HCT116 (cell line): ENCODE results near the gene RASGEF1C. TPM values are rescaled to one million over a fixed set of nuclear protein-coding genes. Genes with fewer than 3 reads are reported as not detected.

Experiments
- ATAC-seq: fragments of 200-7000 bp; cut with Tn5 transposase; 2 replicates; pipeline ENCODE4 v1.9.1; 2020; ENCODE audit warnings: mild to moderate bottlenecking, moderate library complexity
- BruUV-seq: library from RNA; stranded (reverse); fragments of 400-500 nt; replicated peaks from 2 replicates; lab custom pipeline; 2021; lab: Mats Ljungman, UMichigan
- CTCF ChIA-PET: fragments of 300-600 bp; sonication (Branson Sonifier 250); formaldehyde crosslinking; loops from one replicate; lab custom pipeline; 2021; ENCODE audit warnings: antibody characterized with exemption; lab: Charles Lee
- POLR2A ChIA-PET: fragments of 300-600, 350-600 bp; sonication (Branson Sonifier 250); formaldehyde crosslinking; loops from one replicate; lab custom pipeline; 2021; ENCODE audit warnings: antibody characterized with exemption; lab: Charles Lee
- RAD21 ChIA-PET, 2 experiments: fragments of 300-600 bp; sonication (Branson Sonifier 250); formaldehyde crosslinking; loops; one replicate each; lab custom pipeline; 2023; ENCODE audit warnings: low total read pairs in 2 of 2; ENCODE audit not compliant: uncharacterized antibody in 2 of 2, unreplicated experiment in 2 of 2, low non-redundant PET in 1 of 2; lab: Charles Lee
- DNase-seq: peaks from one replicate; pipeline ENCODE4 v3.0.0-alpha.2; 2010; ENCODE audit warnings: low read depth, low spot score
- H2AFZ ChIP-seq: fragments of 200-600 bp; shearing (Covaris generic), sonication (generic); 2 replicates; pipeline ENCODE4 v1.6.1; 2017; ENCODE audit warnings: low read depth, mixed run types, mixed read lengths, antibody characterized with exemption, low read length; ENCODE audit not compliant: poor library complexity, severe bottlenecking
- H3K27ac ChIP-seq: 2 replicates; pipeline ENCODE4 v1.5.1; 2012; ENCODE audit warnings: low read depth, low read length
- H3K27me3 ChIP-seq: fragments of 200-600 bp; sonication (generic); 2 replicates; pipeline ENCODE4 v1.6.1; 2016; ENCODE audit warnings: mixed run types, low read length, mixed read lengths; ENCODE audit not compliant: insufficient read depth
- H3K36me3 ChIP-seq, 2 experiments: fragments of 200-500 bp in 1 of 2; fragments of 200-600 bp in 1 of 2; sonication (Bioruptor generic) in 1 of 2; sonication (generic) in 1 of 2; 2 replicates each; pipeline versions ENCODE4 v1.5.1 to v1.6.1; 2014 to 2016; ENCODE audit warnings: low read length in 2 of 2, inconsistent platforms in 1 of 2, mixed read lengths in 1 of 2, mixed run types in 1 of 2; ENCODE audit not compliant: insufficient read depth in 2 of 2, control insufficient read depth in 1 of 2
- H3K4me1 ChIP-seq, 2 experiments: fragments of 200-600 bp in 1 of 2; sonication (generic) in 1 of 2; 2 replicates each; pipeline versions ENCODE4 v1.5.1 to v1.6.1; 2012 to 2017; ENCODE audit warnings: low read length in 2 of 2, inconsistent platforms in 1 of 2, mild to moderate bottlenecking in 1 of 2, mixed read lengths in 1 of 2, mixed run types in 1 of 2, moderate library complexity in 1 of 2; ENCODE audit not compliant: insufficient read depth in 2 of 2, control insufficient read depth in 1 of 2
- H3K4me2 ChIP-seq: fragments of 200-600 bp; sonication (generic); 2 replicates; pipeline ENCODE4 v1.6.1; 2017; ENCODE audit warnings: mixed run types, low read length, mixed read lengths
- H3K4me3 ChIP-seq, 2 experiments: fragments of 200-600 bp in 1 of 2; sonication (generic) in 1 of 2; replicated peaks in 1 of 2; 2 replicates each; pipeline ENCODE4 v1.5.1; 2011 to 2016; ENCODE audit warnings: low read length in 2 of 2, control low read depth in 1 of 2, low read depth in 1 of 2, mild to moderate bottlenecking in 1 of 2, mixed read lengths in 1 of 2, mixed run types in 1 of 2
- H3K79me2 ChIP-seq: fragments of 200-600 bp; sonication (generic); 2 replicates; pipeline ENCODE4 v1.6.1; 2017; ENCODE audit warnings: mild to moderate bottlenecking, mixed run types, low read length, moderate library complexity, mixed read lengths; ENCODE audit not compliant: insufficient read depth
- H3K9ac ChIP-seq: fragments of 200-600 bp; sonication (generic); 2 replicates; pipeline ENCODE4 v1.6.1; 2016; ENCODE audit warnings: low read length, mixed read lengths
- H3K9me2 ChIP-seq: fragments of 200-600 bp; sonication (generic), shearing (Covaris generic); 2 replicates; pipeline ENCODE4 v1.6.1; 2017; ENCODE audit warnings: mixed run types, mild to moderate bottlenecking, moderate library complexity; ENCODE audit not compliant: insufficient read depth
- H3K9me3 ChIP-seq, 2 experiments: fragments of 200-500 bp in 1 of 2; fragments of 200-600 bp in 1 of 2; sonication (Bioruptor generic) in 1 of 2; sonication (generic) in 1 of 2; 2 replicates each; pipeline ENCODE4 v1.6.1; 2014 to 2017; ENCODE audit warnings: low read length in 2 of 2, mixed read lengths in 2 of 2, inconsistent platforms in 1 of 2, low read depth in 1 of 2, mild to moderate bottlenecking in 1 of 2, mixed run types in 1 of 2, moderate library complexity in 1 of 2; ENCODE audit not compliant: control insufficient read depth in 1 of 2, insufficient read depth in 1 of 2
- H4K20me1 ChIP-seq: fragments of 200-600 bp; sonication (generic), shearing (Covaris generic); 2 replicates; pipeline ENCODE4 v1.6.1; 2017; ENCODE audit warnings: mixed run types, mild to moderate bottlenecking, moderate library complexity; ENCODE audit not compliant: insufficient read depth
- ATF3 ChIP-seq: IDR thresholded peaks from 2 replicates; pipeline ENCODE4 v1.6.1; 2012
- CBX3 ChIP-seq: IDR thresholded peaks from 2 replicates; pipeline ENCODE4 v1.6.1; 2012; ENCODE audit warnings: low read depth
- EGR1 ChIP-seq: IDR thresholded peaks from 2 replicates; pipeline ENCODE4 v1.6.1; 2012; ENCODE audit warnings: low read depth
- ELF1 ChIP-seq: IDR thresholded peaks from 2 replicates; pipeline ENCODE4 v1.6.1; 2012; ENCODE audit warnings: low read depth, borderline replicate concordance
- EZH2phosphoT487 ChIP-seq: fragments of 200-600 bp; IDR thresholded peaks from 2 replicates; pipeline ENCODE4 v1.6.1; 2018; ENCODE audit warnings: antibody characterized with exemption, borderline replicate concordance
- RAD21 ChIP-seq: IDR thresholded peaks from 2 replicates; pipeline ENCODE4 v1.6.1; 2012; ENCODE audit warnings: low read depth, mild to moderate bottlenecking
- SIN3A ChIP-seq: IDR thresholded peaks from 2 replicates; pipeline ENCODE4 v1.6.1; 2012; ENCODE audit warnings: low read depth
- SP1 ChIP-seq: IDR thresholded peaks from 2 replicates; pipeline ENCODE4 v1.6.1; 2012; ENCODE audit warnings: low read depth
- SRF ChIP-seq: IDR thresholded peaks from 2 replicates; pipeline ENCODE4 v1.6.1; 2012; ENCODE audit warnings: low read depth
- ZBTB33 ChIP-seq: IDR thresholded peaks from 2 replicates; pipeline ENCODE4 v1.6.1; 2011; ENCODE audit warnings: mild to moderate bottlenecking, low read length, moderate library complexity; ENCODE audit not compliant: insufficient replicate concordance; ENCODE audit errors: extremely low read depth
- ZNF274 ChIP-seq: fragments of 200-500 bp; sonication (Bioruptor generic); IDR thresholded peaks from 2 replicates; pipeline ENCODE4 v1.6.1; 2014; ENCODE audit warnings: mild to moderate bottlenecking, low read depth, low read length, inconsistent platforms
- intact Hi-C: fragments of 100-400 bp; cut with micrococcal nuclease; formaldehyde crosslinking; loops from 2 replicates; pipeline ENCODE4 v1.10.0; 2022
- total RNA-seq: library from RNA; stranded (reverse); gene quantifications from one replicate; pipeline ENCODE4 v1.2.1, GENCODE V29; 2021; ENCODE audit not compliant: unreplicated experiment

The RASGEF1C gene
- total RNA-seq, 1 experiment from 2014 or later: 1.2 TPM

GRCh38 chr5:180198208-180198607, 10.8 kb downstream of the RASGEF1C start:
- Histone ChIP-seq H4K20me1 (no peaks in the 10 kb centered on the region), H3K27ac (no peak overlapping the region), H3K79me2 (no peaks in the 10 kb centered on the region), H3K36me3 (no peaks in the 10 kb centered on the region), H3K9me3 (no peaks in the 10 kb centered on the region), H3K4me2 (no peak overlapping the region), H2AFZ (no peak overlapping the region), H3K9me2 (no peaks in the 10 kb centered on the region), H3K27me3 (no peaks in the 10 kb centered on the region), H3K4me1 (no peaks in the 10 kb centered on the region), H3K4me3 (no peak overlapping the region), H3K9ac (no peak overlapping the region)
- ATAC-seq (no peak), DNase-seq (no peak)
- ChIA-PET RAD21 (no interaction called here), POLR2A (no interaction called here), CTCF (no interaction called here)
- BruUV-seq: no TSS peak
- intact Hi-C loops: no loop called here
- TF ChIP-seq RAD21 (no peak), ATF3 (no peak), EGR1 (no peak)

- no peak for TF ChIP-seq CBX3
- no peak for TF ChIP-seq EZH2phosphoT487
- TF ChIP-seq EGR1: no peak
- no peak for TF ChIP-seq SIN3A
- TF ChIP-seq SP1: no peak
- no peak for TF ChIP-seq ZBTB33
- no peak for TF ChIP-seq ATF3
- TF ChIP-seq ELF1: no peak
- TF ChIP-seq SRF: no peak
- TF ChIP-seq ZNF274: no peak
- H3K9me2 ChIP-seq: no peaks in the 10 kb centered on the region
- no peaks in the 10 kb centered on the region for H3K4me1 ChIP-seq
- RAD21 ChIA-PET: no interaction called here
- ATAC-seq: no peak
- no peaks in the 10 kb centered on the region for H3K79me2 ChIP-seq
- H3K9me3 ChIP-seq: no peaks in the 10 kb centered on the region
- H2AFZ ChIP-seq: no peak overlapping the region
- intact Hi-C loops: no loop called here
- H3K27ac ChIP-seq: no peak overlapping the region
- H3K4me3 ChIP-seq: no peak overlapping the region
- no peaks in the 10 kb centered on the region for H3K36me3 ChIP-seq
- no TSS peak for BruUV-seq
- no peak for DNase-seq
- no peaks in the 10 kb centered on the region for H3K27me3 ChIP-seq
- POLR2A ChIA-PET: no interaction called here
- no peak overlapping the region for H3K9ac ChIP-seq
- no peak overlapping the region for H3K4me2 ChIP-seq
- no peaks in the 10 kb centered on the region for H4K20me1 ChIP-seq
- CTCF ChIA-PET: interaction anchor here (0.8 kb wide), 1 partner anchor 10 kb away, joined by 3 read pairs; no protein-coding TSS in a partner anchor
These were observed 11.9 kb downstream of the RASGEF1C start for GRCh38 chr5:180197016-180197702.
